Activated naive CD4-positive, alpha-beta T cell treated with anti-CD3 and anti-CD28 coated beads for 36 hours (primary cell): Measurements from ENCODE around the gene BMERB1. TPM values are rescaled to one million over a fixed set of nuclear protein-coding genes. Genes with fewer than 3 reads are reported as not detected.
A peak's percentile ranks its signal among the peaks of the same experiment; 100 is the strongest.
"Not testable (repeated sequence)": the region's sequence is repeated elsewhere in the genome, so short reads cannot be mapped to it uniquely, and the experiment has no call there.

Experiments used
- CTCF ChIA-PET: fragments of 350-600 bp; sonication (Branson Sonifier 250); formaldehyde crosslinking; loops from one replicate; lab custom pipeline; 2021; ENCODE audit warnings: antibody characterized with exemption; lab: Charles Lee
- DNase-seq: peaks from one replicate; pipeline ENCODE4 v3.0.0-alpha.2; 2020
- H3K27ac Mint-ChIP-seq: one replicate; pipeline ENCODE4 v1.8.0; 2021; ENCODE audit warnings: mild to moderate bottlenecking, mixed read lengths
- H3K27me3 Mint-ChIP-seq: one replicate; pipeline ENCODE4 v1.8.0; 2021; ENCODE audit warnings: low read depth, mixed read lengths
- H3K36me3 Mint-ChIP-seq: one replicate; pipeline ENCODE4 v1.8.0; 2021; ENCODE audit warnings: low read depth, mixed read lengths
- H3K4me1 Mint-ChIP-seq: one replicate; pipeline ENCODE4 v1.8.0; 2021; ENCODE audit warnings: low read depth, mixed read lengths
- H3K4me3 Mint-ChIP-seq: one replicate; pipeline ENCODE4 v1.8.0; 2021; ENCODE audit warnings: mild to moderate bottlenecking, moderate library complexity, mixed read lengths
- H3K9me3 Mint-ChIP-seq: one replicate; pipeline ENCODE4 v1.8.0; 2021; ENCODE audit warnings: mixed read lengths
- intact Hi-C: fragments of 100-400 bp; cut with micrococcal nuclease; formaldehyde crosslinking; loops from one replicate; pipeline ENCODE4 v1.15.1; 2023
- total RNA-seq, 2 experiments: library from RNA; stranded (reverse); gene quantifications; one replicate each; pipeline ENCODE4 v1.2.3, GENCODE V29; 2021

Gene BMERB1
- total RNA-seq, 2 experiments from 2014 or later, result 7.2 to 9.0 TPM

GRCh38 chr16:15427648-15428239, 6.6 kb upstream of the BMERB1 start:
- CTCF ChIA-PET, result interaction anchor here (0.8 to 1.5 kb wide), 7 partner anchors 18 to 297 kb away, joined by 3 to 6 read pairs (median 3); no protein-coding TSS in a partner anchor
- no peaks in the 10 kb centered on the region for H3K36me3 Mint-ChIP-seq
- intact Hi-C loops, result loop anchor here (1.0 to 10.0 kb wide), 4 partner anchors 123 to 767 kb away; partner anchors contain the start of gene MARF1

GRCh38 chr16:15430884-15431283, 3.5 kb upstream of the BMERB1 start:
- CTCF ChIA-PET, intact Hi-C loops, H3K4me3 Mint-ChIP-seq, H3K27ac Mint-ChIP-seq, H3K9me3 Mint-ChIP-seq, DNase-seq, H3K36me3 Mint-ChIP-seq: not testable (repeated sequence)
- Mint-ChIP-seq H3K4me1 (peaks cover 11% of the 10 kb centered on the region), H3K27me3 (peaks cover 16% of the 10 kb centered on the region)

More at GRCh38 chr16:15427648-15428239, 6.6 kb upstream of the BMERB1 start:
- Mint-ChIP-seq H3K27me3 (no peaks in the 10 kb centered on the region), H3K9me3 (no peaks in the 10 kb centered on the region), H3K4me3 (no peak overlapping the region), H3K27ac (no peak overlapping the region), H3K4me1 (peaks cover 3% of the 10 kb centered on the region)
- peak; percentile 77 for DNase-seq

GRCh38 chr16:15434079-15434424, 336 bp upstream of the BMERB1 start:
- CTCF ChIA-PET, result no interaction called here
- no peak for DNase-seq
- no peaks in the 10 kb centered on the region for H3K9me3 Mint-ChIP-seq
- peaks cover 9% of the 10 kb centered on the region for H3K4me1 Mint-ChIP-seq
- peak overlapping the region; percentile 79 for H3K4me3 Mint-ChIP-seq
- H3K36me3 Mint-ChIP-seq, result no peaks in the 10 kb centered on the region
- intact Hi-C loops, result loop anchor here (2.0 kb wide), 1 partner anchor 157 kb away; no protein-coding TSS in a partner anchor
- H3K27ac Mint-ChIP-seq, result no peak overlapping the region
- H3K27me3 Mint-ChIP-seq, result peaks cover 18% of the 10 kb centered on the region

GRCh38 chr16:15435216-15435864, 952 bp downstream of the BMERB1 start:
- Mint-ChIP-seq H3K4me1 (peaks cover 9% of the 10 kb centered on the region), H3K27me3 (peaks cover 18% of the 10 kb centered on the region), H3K27ac (no peak overlapping the region), H3K36me3 (no peaks in the 10 kb centered on the region), H3K4me3 (peak overlapping the region; percentile 79), H3K9me3 (no peaks in the 10 kb centered on the region)
- intact Hi-C loops, result loop anchor here (2.0 kb wide), 1 partner anchor 155 kb away; no protein-coding TSS in a partner anchor
- no peak for DNase-seq
- CTCF ChIA-PET, result no interaction called here

GRCh38 chr16:15439102-15439501, 4.7 kb downstream of the BMERB1 start:
- no peak overlapping the region for H3K27ac Mint-ChIP-seq

GRCh38 chr16:15439521-15439920, 5.1 kb downstream of the BMERB1 start:
- no peak for DNase-seq
- CTCF ChIA-PET, result no interaction called here
- H3K36me3 Mint-ChIP-seq, result no peaks in the 10 kb centered on the region
- no peak overlapping the region for H3K4me3 Mint-ChIP-seq
- no peak overlapping the region for H3K27ac Mint-ChIP-seq
- no peaks in the 10 kb centered on the region for H3K9me3 Mint-ChIP-seq
- peaks cover 9% of the 10 kb centered on the region for H3K4me1 Mint-ChIP-seq
- H3K27me3 Mint-ChIP-seq, result peaks cover 13% of the 10 kb centered on the region
- intact Hi-C loops, result no loop called here

More at GRCh38 chr16:15439102-15439501, 4.7 kb downstream of the BMERB1 start:
- Mint-ChIP-seq H3K27me3 (peaks cover 14% of the 10 kb centered on the region), H3K9me3 (no peaks in the 10 kb centered on the region), H3K36me3 (no peaks in the 10 kb centered on the region), H3K4me1 (peaks cover 9% of the 10 kb centered on the region), H3K4me3 (no peak overlapping the region)
- no peak for DNase-seq
- CTCF ChIA-PET, result interaction anchor here (0.9 kb wide), 1 partner anchor 13 kb away, joined by 3 read pairs; no protein-coding TSS in a partner anchor
- intact Hi-C loops, result no loop called here

- CTCF ChIA-PET, result no interaction called here
- Mint-ChIP-seq H3K4me3 (no peak overlapping the region), H3K36me3 (no peaks in the 10 kb centered on the region), H3K9me3 (peaks cover 9% of the 10 kb centered on the region), H3K4me1 (peaks cover 1% of the 10 kb centered on the region), H3K27ac (no peak overlapping the region), H3K27me3 (peaks cover 1% of the 10 kb centered on the region)
- no peak for DNase-seq
- intact Hi-C loops, result no loop called here
Measured at GRCh38 chr16:15440852-15441251, 6.5 kb downstream of the BMERB1 start.

GRCh38 chr16:15442140-15442539, 7.8 kb downstream of the BMERB1 start:
- H3K27ac Mint-ChIP-seq, H3K36me3 Mint-ChIP-seq, H3K27me3 Mint-ChIP-seq, H3K4me1 Mint-ChIP-seq, H3K4me3 Mint-ChIP-seq, DNase-seq, intact Hi-C loops, H3K9me3 Mint-ChIP-seq, CTCF ChIA-PET: not testable (repeated sequence)

- CTCF ChIA-PET, result interaction anchor here (0.7 kb wide), 1 partner anchor 381 kb away, joined by 7 read pairs; no protein-coding TSS in a partner anchor
- H3K4me1 Mint-ChIP-seq, result no peaks in the 10 kb centered on the region
- no peaks in the 10 kb centered on the region for H3K27me3 Mint-ChIP-seq
- H3K4me3 Mint-ChIP-seq, result no peak overlapping the region
- no peak for DNase-seq
- H3K36me3 Mint-ChIP-seq, result no peaks in the 10 kb centered on the region
- H3K9me3 Mint-ChIP-seq, result peaks cover 9% of the 10 kb centered on the region
- H3K27ac Mint-ChIP-seq, result no peak overlapping the region
- intact Hi-C loops, result no loop called here
Measured at GRCh38 chr16:15443753-15444152, 9.4 kb downstream of the BMERB1 start.

GRCh38 chr16:15444264-15444663, 9.9 kb downstream of the BMERB1 start:
- no peaks in the 10 kb centered on the region for H3K36me3 Mint-ChIP-seq
- no peaks in the 10 kb centered on the region for H3K4me1 Mint-ChIP-seq
- no peak for DNase-seq
- no peak overlapping the region for H3K27ac Mint-ChIP-seq
- CTCF ChIA-PET, result no interaction called here
- H3K27me3 Mint-ChIP-seq, result no peaks in the 10 kb centered on the region
- no peak overlapping the region for H3K4me3 Mint-ChIP-seq
- intact Hi-C loops, result no loop called here
- H3K9me3 Mint-ChIP-seq, result peaks cover 9% of the 10 kb centered on the region

- no peaks in the 10 kb centered on the region for H3K4me1 Mint-ChIP-seq
- no peaks in the 10 kb centered on the region for H3K36me3 Mint-ChIP-seq
- CTCF ChIA-PET, result interaction anchor here (0.6 to 0.7 kb wide), 2 partner anchors 18 to 29 kb away, joined by 3 to 4 read pairs; no protein-coding TSS in a partner anchor
- H3K27ac Mint-ChIP-seq, result no peak overlapping the region
- DNase-seq, result no peak
- intact Hi-C loops, result no loop called here
- no peak overlapping the region for H3K4me3 Mint-ChIP-seq
- H3K9me3 Mint-ChIP-seq, result peaks cover 9% of the 10 kb centered on the region
- H3K27me3 Mint-ChIP-seq, result no peaks in the 10 kb centered on the region
Measured at GRCh38 chr16:15445450-15445849, 11.1 kb downstream of the BMERB1 start.

GRCh38 chr16:15446901-15447300, 12.5 kb downstream of the BMERB1 start:
- H3K4me1 Mint-ChIP-seq, result no peaks in the 10 kb centered on the region
- H3K27me3 Mint-ChIP-seq, result peaks cover 2% of the 10 kb centered on the region
- no peaks in the 10 kb centered on the region for H3K36me3 Mint-ChIP-seq
- CTCF ChIA-PET, result no interaction called here
- intact Hi-C loops, result no loop called here
- DNase-seq, result no peak
- H3K27ac Mint-ChIP-seq, result no peak overlapping the region
- peaks cover 9% of the 10 kb centered on the region for H3K9me3 Mint-ChIP-seq
- no peak overlapping the region for H3K4me3 Mint-ChIP-seq
